HEK293 (cell line): ENCODE data around the gene RBM17.

ENCODE experiments used
- BCL11A ChIP-seq: fragments of 450-650 bp; formaldehyde crosslinking; IDR thresholded peaks from 2 replicates; pipeline ENCODE4 v1.5.1; 2016; ENCODE audit warnings: low read depth, missing biosample characterization, missing genetic modification characterization
- CTCF ChIP-seq: fragments of 450-650 bp; formaldehyde crosslinking; IDR thresholded peaks from 2 replicates; pipeline ENCODE4 v1.5.1; 2016; ENCODE audit warnings: missing biosample characterization, missing genetic modification characterization
- MYNN ChIP-seq: fragments of 450-650 bp; formaldehyde crosslinking; IDR thresholded peaks from 2 replicates; pipeline ENCODE4 v1.5.1; 2016; ENCODE audit warnings: missing biosample characterization, missing genetic modification characterization, borderline replicate concordance
- SETDB1 ChIP-seq: IDR thresholded peaks from one replicate; pipeline ENCODE4 v1.6.1; 2017; ENCODE audit warnings: mild to moderate bottlenecking, low read length, moderate library complexity, mixed read lengths; ENCODE audit not compliant: insufficient read length
- ZBTB1 ChIP-seq: fragments of 450-650 bp; formaldehyde crosslinking; IDR thresholded peaks from 2 replicates; pipeline ENCODE4 v1.5.1; 2016; ENCODE audit warnings: missing biosample characterization, missing genetic modification characterization
- ZNF311 ChIP-seq: fragments of 450-650 bp; formaldehyde crosslinking; IDR thresholded peaks from 2 replicates; pipeline ENCODE4 v1.5.1; 2017; ENCODE audit warnings: missing biosample characterization, missing genetic modification characterization, borderline replicate concordance
- ZNF433 ChIP-seq: fragments of 450-650 bp; formaldehyde crosslinking; IDR thresholded peaks from 2 replicates; pipeline ENCODE4 v1.5.1; 2016; ENCODE audit warnings: missing biosample characterization, missing genetic modification characterization, low read depth
- ZNF513 ChIP-seq: fragments of 450-650 bp; IDR thresholded peaks from 2 replicates; pipeline ENCODE4 v1.5.1; 2018; ENCODE audit warnings: missing biosample characterization, missing genetic modification characterization

DNA sequence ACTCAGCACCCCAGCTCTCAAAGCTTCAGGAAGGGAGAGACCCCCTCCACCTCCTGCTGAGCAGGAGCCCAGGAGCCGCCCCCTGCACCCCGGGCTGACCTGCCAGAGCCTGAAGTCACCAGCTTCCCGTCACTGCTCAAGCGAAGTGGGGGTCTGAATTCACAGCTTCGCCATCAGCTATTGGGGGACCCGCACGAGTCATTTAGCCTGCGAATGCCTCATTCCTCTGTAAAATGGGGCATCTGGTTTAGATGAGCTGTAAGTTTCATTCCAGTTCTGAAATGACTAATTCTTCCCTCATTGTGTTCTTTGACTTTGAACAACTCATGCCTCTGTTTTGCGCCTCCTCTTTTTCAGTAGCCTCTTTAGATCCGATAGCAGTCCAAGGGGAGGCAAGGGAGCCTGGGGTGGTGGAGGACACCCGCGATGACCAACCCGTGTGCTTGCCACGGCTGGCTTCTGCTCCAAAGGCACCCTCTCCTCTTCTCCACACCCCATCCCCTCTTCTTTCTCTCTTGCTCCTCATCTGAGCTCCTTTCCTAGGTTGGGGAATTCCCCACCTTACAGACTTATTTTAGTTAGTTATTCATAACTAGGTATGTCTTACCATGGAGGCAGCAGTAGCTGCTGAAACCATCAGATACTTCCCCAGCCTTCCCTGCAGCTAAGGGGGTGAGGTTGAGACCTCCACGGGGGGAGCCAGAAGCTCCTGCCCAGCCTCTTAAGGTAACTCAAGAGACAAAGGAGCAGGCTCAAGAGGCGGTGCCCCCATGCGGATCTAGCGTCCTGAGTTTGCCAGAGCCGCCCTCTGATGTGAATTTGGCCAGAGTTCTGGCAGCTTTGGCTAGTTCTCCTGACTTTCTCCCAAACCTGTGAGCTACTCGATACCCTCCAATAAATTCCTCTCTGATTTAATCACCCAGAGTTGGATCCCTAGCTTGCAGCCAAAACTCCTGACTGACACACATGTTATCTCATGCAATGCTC lies 47.7 kb downstream of the RBM17 start:
- no peak for TF ChIP-seq BCL11A (tag by site-specific recombination)
- TF ChIP-seq MYNN (tag by site-specific recombination) = no peak
- no peak for TF ChIP-seq CTCF (tag by site-specific recombination)
- no peak for TF ChIP-seq ZBTB1 (tag by site-specific recombination)
- TF ChIP-seq ZNF513 (tag by site-specific recombination) = no peak
- no peak for TF ChIP-seq ZNF311 (tag by site-specific recombination)
- no peak for TF ChIP-seq SETDB1
- no peak for TF ChIP-seq ZNF433 (tag by site-specific recombination)
